Sigmoid colon (tissue), 3 donors: ENCODE results near the gene ZBTB14.

Experiments used
- CTCF ChIP-seq, 4 experiments: fragments of 450-650 bp in 3 of 4; fragments of 200-600 bp in 1 of 4; IDR thresholded peaks; one replicate each; pipeline ENCODE4 v1.5.1; 2016 to 2019; ENCODE audit warnings: antibody characterized with exemption in 4 of 4, mild to moderate bottlenecking in 3 of 4, moderate library complexity in 2 of 4
- POLR2A ChIP-seq, 2 donors: fragments of 450-650 bp; IDR thresholded peaks; one replicate each; pipeline ENCODE4 v1.6.1; 2016; ENCODE audit warnings: antibody characterized with exemption in 2 of 2, mild to moderate bottlenecking in 2 of 2, moderate library complexity in 2 of 2

GRCh38 chr18:5318061-5318700 is 22.7 kb upstream of the ZBTB14 start:
- TF ChIP-seq CTCF (IDR thresholded peaks at IDR 0.05): no peak
- no peak for TF ChIP-seq POLR2A (IDR thresholded peaks at IDR 0.05)
